Dedifferentiated amniotic fluid mesenchymal stem cell (primary cell): ENCODE results near the gene ABHD6.
A peak's percentile ranks its signal among the peaks of the same experiment; 100 is the strongest.
"Not testable (repeated sequence)": the region's sequence is repeated elsewhere in the genome, so short reads cannot be mapped to it uniquely, and the experiment has no call there.

Experiments
- DNase-seq: peaks from one replicate; pipeline ENCODE4 v3.0.0-alpha.2; 2016; ENCODE audit errors: extremely low spot score

Gene ABHD6

GRCh38 chr3:58242860-58243259, 5.3 kb downstream of the ABHD6 start:
- DNase-seq, result not testable (repeated sequence)

- no peak for DNase-seq
These were observed 6.5 kb downstream of the ABHD6 start for GRCh38 chr3:58243976-58244585.

GRCh38 chr3:58246148-58247047, 8.8 kb downstream of the ABHD6 start:
- DNase-seq, result no peak

- no peak for DNase-seq
These were observed 11.9 kb downstream of the ABHD6 start for GRCh38 chr3:58249358-58250092.

- DNase-seq, result no peak
These were observed 12.6 kb downstream of the ABHD6 start for GRCh38 chr3:58250093-58250707.

GRCh38 chr3:58251631-58252035, 14.0 kb downstream of the ABHD6 start:
- DNase-seq, result no peak

- DNase-seq, result no peak
These were observed 16.6 kb downstream of the ABHD6 start for GRCh38 chr3:58254144-58254543.

- no peak for DNase-seq
These were observed 18.5 kb downstream of the ABHD6 start for GRCh38 chr3:58256061-58256460.

- no peak for DNase-seq
These were observed 18.9 kb downstream of the ABHD6 start for GRCh38 chr3:58256511-58256910.

GRCh38 chr3:58258392-58259055, 20.9 kb downstream of the ABHD6 start:
- no peak for DNase-seq

GRCh38 chr3:58260261-58260731, 22.7 kb downstream of the ABHD6 start:
- DNase-seq, result no peak

- no peak for DNase-seq
These were observed 23.1 kb downstream of the ABHD6 start for GRCh38 chr3:58260733-58261132.

GRCh38 chr3:58261954-58262666, 24.5 kb downstream of the ABHD6 start:
- no peak for DNase-seq

GRCh38 chr3:58266577-58266976, 29.0 kb downstream of the ABHD6 start:
- DNase-seq, result no peak

GRCh38 chr3:58267543-58267942, 30.0 kb downstream of the ABHD6 start:
- DNase-seq, result not testable (repeated sequence)

GRCh38 chr3:58269356-58269755, 31.8 kb downstream of the ABHD6 start:
- DNase-seq, result no peak

GRCh38 chr3:58270485-58270884, 32.9 kb downstream of the ABHD6 start:
- no peak for DNase-seq

- DNase-seq, result peak; percentile 61
These were observed 34.4 kb downstream of the ABHD6 start for GRCh38 chr3:58271901-58272501.

- DNase-seq, result no peak
These were observed 35.3 kb downstream of the ABHD6 start for GRCh38 chr3:58272891-58273290.

GRCh38 chr3:58273362-58273761, 35.8 kb downstream of the ABHD6 start:
- DNase-seq, result not testable (repeated sequence)
